SK-N-SH treated with all-trans-retinoic acid at 6 μM for 48 hours (cell line): ENCODE results near the gene HRAS.

ENCODE experiments used
- ATAC-seq: fragments of 200-7000 bp; cut with Tn5 transposase; 3 replicates; pipeline ENCODE4 v1.9.1; 2020; ENCODE audit warnings: mild to moderate bottlenecking, moderate library complexity
- BACH2 ChIP-seq: fragments of 250-450 bp; sonication (Bioruptor Pico); IDR thresholded peaks from 2 replicates; pipeline ENCODE4 v1.9.0; 2021; ENCODE audit warnings: mild to moderate bottlenecking, borderline replicate concordance
- CREB5 ChIP-seq: fragments of 250-450 bp; sonication (Bioruptor Pico); IDR thresholded peaks from 2 replicates; pipeline ENCODE4 v1.5.1; 2020; ENCODE audit warnings: low read depth, mild to moderate bottlenecking, moderate library complexity
- CSDC2 ChIP-seq: fragments of 250-450 bp; sonication (Bioruptor Pico); IDR thresholded peaks from 2 replicates; pipeline ENCODE4 v1.5.0; 2020; ENCODE audit warnings: mild to moderate bottlenecking, moderate library complexity
- CSRNP3 ChIP-seq: fragments of 250-450 bp; sonication (Bioruptor Pico); IDR thresholded peaks from 2 replicates; pipeline ENCODE4 v1.5.1; 2021; ENCODE audit warnings: mild to moderate bottlenecking, moderate library complexity
- ESRRG ChIP-seq: fragments of 250-450 bp; sonication (Bioruptor Pico); IDR thresholded peaks from 2 replicates; pipeline ENCODE4 v1.6.1; 2021; ENCODE audit warnings: mild to moderate bottlenecking
- GLIS3 ChIP-seq: fragments of 250-450 bp; sonication (Bioruptor Pico); IDR thresholded peaks from 2 replicates; pipeline ENCODE4 v1.5.0; 2020; ENCODE audit warnings: mild to moderate bottlenecking, moderate library complexity
- OSR1 ChIP-seq: fragments of 250-450 bp; sonication (Bioruptor Pico); IDR thresholded peaks from 2 replicates; pipeline ENCODE4 v1.8.0; 2022; ENCODE audit warnings: moderate library complexity, mild to moderate bottlenecking, inconsistent platforms
- PPARA ChIP-seq: fragments of 250-450 bp; sonication (Bioruptor Pico); IDR thresholded peaks from 2 replicates; pipeline ENCODE4 v1.5.0; 2020; ENCODE audit warnings: mild to moderate bottlenecking, borderline replicate concordance
- RARB ChIP-seq: fragments of 250-450 bp; sonication (Bioruptor Pico); IDR thresholded peaks from 2 replicates; pipeline ENCODE4 v1.8.0; 2021; ENCODE audit warnings: mild to moderate bottlenecking, moderate library complexity
- SNAI2 ChIP-seq: fragments of 250-450 bp; sonication (Bioruptor Pico); IDR thresholded peaks from 2 replicates; pipeline ENCODE4 v1.5.0; 2020; ENCODE audit warnings: mild to moderate bottlenecking, moderate library complexity
- TCF4 ChIP-seq: fragments of 250-450 bp; sonication (Bioruptor Pico); IDR thresholded peaks from 2 replicates; pipeline ENCODE4 v1.8.0; 2021; ENCODE audit warnings: mild to moderate bottlenecking, moderate library complexity, borderline replicate concordance
- TOX ChIP-seq: fragments of 250-450 bp; sonication (Bioruptor Pico); IDR thresholded peaks from 2 replicates; pipeline ENCODE4 v1.8.0; 2021; ENCODE audit warnings: mild to moderate bottlenecking, moderate library complexity, borderline replicate concordance
- ZC3H10 ChIP-seq: fragments of 250-450 bp; sonication (Bioruptor Pico); IDR thresholded peaks from 2 replicates; pipeline ENCODE4 v1.5.1; 2021; ENCODE audit warnings: mild to moderate bottlenecking, moderate library complexity
- ZFP3 ChIP-seq: fragments of 250-450 bp; sonication (Bioruptor Pico); IDR thresholded peaks from 2 replicates; pipeline ENCODE4 v1.5.0; 2020; ENCODE audit warnings: mild to moderate bottlenecking, moderate library complexity
- ZFP30 ChIP-seq: fragments of 450-650 bp; formaldehyde crosslinking; IDR thresholded peaks from 2 replicates; pipeline ENCODE4 v1.5.0; 2022; ENCODE audit warnings: mild to moderate bottlenecking, moderate library complexity
- ZNF565 ChIP-seq: fragments of 450-650 bp; formaldehyde crosslinking; conservative IDR thresholded peaks from 2 replicates; pipeline ENCODE4 v1.5.0; 2020; ENCODE audit warnings: low read depth, mild to moderate bottlenecking, moderate library complexity
- ZNF70 ChIP-seq: fragments of 450-650 bp; formaldehyde crosslinking; IDR thresholded peaks from 2 replicates; pipeline ENCODE4 v1.5.0; 2020; ENCODE audit warnings: mild to moderate bottlenecking, moderate library complexity
- TF ChIP-seq, protein P1 (sequence below): fragments of 250-450 bp; sonication (Bioruptor Pico); IDR thresholded peaks from 2 replicates; pipeline ENCODE4 v1.5.0; 2020; ENCODE audit warnings: mild to moderate bottlenecking, moderate library complexity
- TF ChIP-seq, protein P2 (sequence below): fragments of 250-450 bp; sonication (Bioruptor Pico); IDR thresholded peaks from 2 replicates; pipeline ENCODE4 v1.8.0; 2020; ENCODE audit warnings: mild to moderate bottlenecking, moderate library complexity, borderline replicate concordance

The HRAS gene

GRCh38 chr11:501001-501682 is 34.2 kb downstream of the HRAS start:
- ATAC-seq: no peak
- TF ChIP-seq ZFP3 (CRISPR knock-in tag) (no peak), ZNF70 (CRISPR knock-in tag) (no peak), ZC3H10 (CRISPR knock-in tag) (no peak), CREB5 (CRISPR knock-in tag) (no peak), GLIS3 (CRISPR knock-in tag) (no peak)

- ATAC-seq: no peak
- TF ChIP-seq, protein P1, sequence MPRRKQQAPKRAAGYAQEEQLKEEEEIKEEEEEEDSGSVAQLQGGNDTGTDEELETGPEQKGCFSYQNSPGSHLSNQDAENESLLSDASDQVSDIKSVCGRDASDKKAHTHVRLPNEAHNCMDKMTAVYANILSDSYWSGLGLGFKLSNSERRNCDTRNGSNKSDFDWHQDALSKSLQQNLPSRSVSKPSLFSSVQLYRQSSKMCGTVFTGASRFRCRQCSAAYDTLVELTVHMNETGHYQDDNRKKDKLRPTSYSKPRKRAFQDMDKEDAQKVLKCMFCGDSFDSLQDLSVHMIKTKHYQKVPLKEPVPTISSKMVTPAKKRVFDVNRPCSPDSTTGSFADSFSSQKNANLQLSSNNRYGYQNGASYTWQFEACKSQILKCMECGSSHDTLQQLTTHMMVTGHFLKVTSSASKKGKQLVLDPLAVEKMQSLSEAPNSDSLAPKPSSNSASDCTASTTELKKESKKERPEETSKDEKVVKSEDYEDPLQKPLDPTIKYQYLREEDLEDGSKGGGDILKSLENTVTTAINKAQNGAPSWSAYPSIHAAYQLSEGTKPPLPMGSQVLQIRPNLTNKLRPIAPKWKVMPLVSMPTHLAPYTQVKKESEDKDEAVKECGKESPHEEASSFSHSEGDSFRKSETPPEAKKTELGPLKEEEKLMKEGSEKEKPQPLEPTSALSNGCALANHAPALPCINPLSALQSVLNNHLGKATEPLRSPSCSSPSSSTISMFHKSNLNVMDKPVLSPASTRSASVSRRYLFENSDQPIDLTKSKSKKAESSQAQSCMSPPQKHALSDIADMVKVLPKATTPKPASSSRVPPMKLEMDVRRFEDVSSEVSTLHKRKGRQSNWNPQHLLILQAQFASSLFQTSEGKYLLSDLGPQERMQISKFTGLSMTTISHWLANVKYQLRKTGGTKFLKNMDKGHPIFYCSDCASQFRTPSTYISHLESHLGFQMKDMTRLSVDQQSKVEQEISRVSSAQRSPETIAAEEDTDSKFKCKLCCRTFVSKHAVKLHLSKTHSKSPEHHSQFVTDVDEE (CRISPR knock-in tag): no peak
- TF ChIP-seq ESRRG (CRISPR knock-in tag): no peak
- TF ChIP-seq PPARA (CRISPR knock-in tag): no peak
- no peak for TF ChIP-seq TCF4 (CRISPR knock-in tag)
- TF ChIP-seq CSDC2 (CRISPR knock-in tag): no peak
- TF ChIP-seq BACH2 (CRISPR knock-in tag): no peak
- TF ChIP-seq SNAI2: no peak
- no peak for TF ChIP-seq ZFP3 (CRISPR knock-in tag)
- no peak for TF ChIP-seq CSRNP3 (CRISPR knock-in tag)
- no peak for TF ChIP-seq CREB5 (CRISPR knock-in tag)
- no peak for TF ChIP-seq TOX (CRISPR knock-in tag)
- no peak for TF ChIP-seq OSR1 (CRISPR knock-in tag)
- TF ChIP-seq ZNF70 (CRISPR knock-in tag): no peak
- TF ChIP-seq, protein P2, sequence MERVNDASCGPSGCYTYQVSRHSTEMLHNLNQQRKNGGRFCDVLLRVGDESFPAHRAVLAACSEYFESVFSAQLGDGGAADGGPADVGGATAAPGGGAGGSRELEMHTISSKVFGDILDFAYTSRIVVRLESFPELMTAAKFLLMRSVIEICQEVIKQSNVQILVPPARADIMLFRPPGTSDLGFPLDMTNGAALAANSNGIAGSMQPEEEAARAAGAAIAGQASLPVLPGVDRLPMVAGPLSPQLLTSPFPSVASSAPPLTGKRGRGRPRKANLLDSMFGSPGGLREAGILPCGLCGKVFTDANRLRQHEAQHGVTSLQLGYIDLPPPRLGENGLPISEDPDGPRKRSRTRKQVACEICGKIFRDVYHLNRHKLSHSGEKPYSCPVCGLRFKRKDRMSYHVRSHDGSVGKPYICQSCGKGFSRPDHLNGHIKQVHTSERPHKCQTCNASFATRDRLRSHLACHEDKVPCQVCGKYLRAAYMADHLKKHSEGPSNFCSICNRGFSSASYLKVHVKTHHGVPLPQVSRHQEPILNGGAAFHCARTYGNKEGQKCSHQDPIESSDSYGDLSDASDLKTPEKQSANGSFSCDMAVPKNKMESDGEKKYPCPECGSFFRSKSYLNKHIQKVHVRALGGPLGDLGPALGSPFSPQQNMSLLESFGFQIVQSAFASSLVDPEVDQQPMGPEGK (CRISPR knock-in tag): no peak
- TF ChIP-seq ZC3H10 (CRISPR knock-in tag): no peak
- no peak for TF ChIP-seq ZNF565 (CRISPR knock-in tag)
- TF ChIP-seq GLIS3 (CRISPR knock-in tag): no peak
- TF ChIP-seq RARB (CRISPR knock-in tag): no peak
- no peak for TF ChIP-seq ZFP30 (CRISPR knock-in tag)
Observed at GRCh38 chr11:499201-500076, 35.9 kb downstream of the HRAS start.
